B cell (primary cell): ENCODE measurements around the gene SSUH2. TPM values are rescaled to one million over a fixed set of nuclear protein-coding genes. Genes with fewer than 3 reads are reported as not detected.

Experiments used
- ATAC-seq: fragments of 200-7000 bp; cut with Tn5 transposase; one replicate; pipeline ENCODE4 v1.10.0; 2021; ENCODE audit warnings: low read depth, mild to moderate bottlenecking, moderate number of reproducible peaks, moderate library complexity
- CTCF ChIA-PET: fragments of 350-600 bp; sonication (Branson Sonifier 250); formaldehyde crosslinking; loops from one replicate; lab custom pipeline; 2021; ENCODE audit warnings: antibody characterized with exemption, inconsistent platforms; lab: Charles Lee
- POLR2A ChIA-PET: fragments of 350-600 bp; sonication (Branson Sonifier 250); formaldehyde crosslinking; loops from one replicate; lab custom pipeline; 2021; ENCODE audit warnings: antibody characterized with exemption; lab: Charles Lee
- DNase-seq: peaks from one replicate; pipeline ENCODE4 v3.0.0; 2013
- H2AFZ ChIP-seq: 2 replicates; pipeline ENCODE4 v1.6.1; 2012; ENCODE audit warnings: mild to moderate bottlenecking, low read depth, low read length; ENCODE audit not compliant: insufficient read depth, poor library complexity, severe bottlenecking
- H3K27ac ChIP-seq, 2 donors: 1 replicate in 1 of 2; 2 replicates in 1 of 2; pipeline ENCODE4 v1.5.1; 2012 to 2013; ENCODE audit warnings: low read length in 2 of 2, mild to moderate bottlenecking in 2 of 2, moderate library complexity in 1 of 2
- H3K27me3 ChIP-seq, 4 experiments: fragments of 200-600 bp in 1 of 4; sonication (generic) in 1 of 4; replicated peaks in 1 of 4; 1 replicate in 2 of 4; 2 replicates in 2 of 4; pipeline versions ENCODE4 v1.6.1 to v1.7.0; 2013 to 2016; ENCODE audit warnings: low read length in 3 of 4, mild to moderate bottlenecking in 2 of 4, mixed read lengths in 1 of 4, moderate library complexity in 1 of 4; ENCODE audit not compliant: insufficient read depth in 4 of 4, control insufficient read depth in 3 of 4; ENCODE audit errors: control extremely low read depth in 1 of 4
- H3K36me3 ChIP-seq, 2 experiments: replicated peaks in 1 of 2; 1 replicate in 1 of 2; 2 replicates in 1 of 2; pipeline versions ENCODE4 v1.6.1 to v1.7.1; 2013; ENCODE audit warnings: low read length in 1 of 2; ENCODE audit not compliant: insufficient read depth in 2 of 2, control insufficient read depth in 1 of 2; ENCODE audit errors: control extremely low read depth in 1 of 2, extremely low read depth in 1 of 2
- H3K4me1 ChIP-seq, 2 donors: fragments of 200-600 bp in 1 of 2; sonication (generic) in 1 of 2; 1 replicate in 1 of 2; 2 replicates in 1 of 2; pipeline versions ENCODE4 v1.5.1 to v1.6.1; 2013 to 2017; ENCODE audit warnings: low read length in 2 of 2; ENCODE audit not compliant: control insufficient read depth in 2 of 2, insufficient read depth in 2 of 2
- H3K4me2 ChIP-seq: replicated peaks from 2 replicates; pipeline ENCODE3; 2012; ENCODE audit warnings: mild to moderate bottlenecking, low read depth, low read length; ENCODE audit not compliant: poor library complexity, severe bottlenecking
- H3K4me3 ChIP-seq, 5 experiments: fragments of 200-600 bp in 1 of 5; sonication (generic) in 1 of 5; 1 replicate in 3 of 5; 2 replicates in 2 of 5; pipeline versions ENCODE4 v1.5.1 to v1.7.0; 2011 to 2016; ENCODE audit warnings: low read length in 4 of 5, mild to moderate bottlenecking in 4 of 5, low read depth in 2 of 5, control low read depth in 1 of 5, moderate library complexity in 1 of 5; ENCODE audit not compliant: insufficient read depth in 1 of 5; ENCODE audit errors: control extremely low read depth in 1 of 5, extremely low read depth in 1 of 5
- H3K79me2 ChIP-seq: fragments of 200-600 bp; sonication (generic); one replicate; pipeline ENCODE4 v1.6.0; 2016; ENCODE audit warnings: low read length; ENCODE audit not compliant: control insufficient read depth, insufficient read depth
- H3K9ac ChIP-seq: fragments of 200-600 bp; sonication (generic); 2 replicates; pipeline ENCODE4 v1.6.1; 2017; ENCODE audit warnings: mild to moderate bottlenecking, low read length, moderate library complexity
- H3K9me3 ChIP-seq, 3 donors: one replicate each; pipeline versions ENCODE4 v1.6.1 to v1.7.1; 2013; ENCODE audit warnings: low read length in 2 of 3; ENCODE audit not compliant: control insufficient read depth in 2 of 3, insufficient read depth in 1 of 3; ENCODE audit errors: control extremely low read depth in 1 of 3
- H4K20me1 ChIP-seq: 2 replicates; pipeline ENCODE4 v1.6.0; 2012; ENCODE audit warnings: mild to moderate bottlenecking, low read length; ENCODE audit not compliant: insufficient read depth, control insufficient read depth, poor library complexity, severe bottlenecking
- H3K27ac Mint-ChIP-seq: one replicate; pipeline ENCODE4 v1.8.0; 2021; ENCODE audit warnings: mixed read lengths
- H3K27me3 Mint-ChIP-seq: one replicate; pipeline ENCODE4 v1.8.0; 2021; ENCODE audit warnings: mixed read lengths
- H3K4me1 Mint-ChIP-seq: one replicate; pipeline ENCODE4 v1.8.0; 2021; ENCODE audit warnings: mixed read lengths
- H3K4me3 Mint-ChIP-seq: one replicate; pipeline ENCODE4 v1.8.0; 2021; ENCODE audit warnings: mixed read lengths
- H3K9me3 Mint-ChIP-seq: one replicate; pipeline ENCODE4 v1.8.0; 2022; ENCODE audit warnings: mixed read lengths; ENCODE audit not compliant: insufficient read depth
- EZH2 ChIP-seq: IDR thresholded peaks from 2 replicates; pipeline ENCODE4 v1.6.1; 2012; ENCODE audit warnings: borderline replicate concordance, low read depth, mild to moderate bottlenecking, moderate library complexity, low read length; ENCODE audit not compliant: insufficient read depth, poor library complexity, severe bottlenecking
- WGBS: methylation state at CpG from one replicate; pipeline ENCODE4 v1.1.5; 2013; ENCODE audit warnings: missing lambda C conversion rate; ENCODE audit not compliant: insufficient coverage; 5-methylcytosine and 5-hydroxymethylcytosine counted together
- intact Hi-C: fragments of 100-400 bp; cut with micrococcal nuclease; formaldehyde crosslinking; loops from one replicate; pipeline ENCODE4 v1.10.0; 2022
- polyA plus RNA-seq: library from polyadenylated mRNA; depleted of rRNA; stranded (reverse); fragments of >200 nt; gene quantifications from 2 replicates; pipeline ENCODE4 v1.2.3, GENCODE V29; 2012
- total RNA-seq, 2 donors: library from RNA; stranded (reverse); fragments of 120-200 nt in 1 of 2; gene quantifications; 1 replicate in 1 of 2; 2 replicates in 1 of 2; pipeline versions ENCODE4 v1.2.3 to v1.2.4, GENCODE V29; 2013 to 2022
- TF ChIP-seq, protein P1 (sequence below): fragments of 200-600 bp; IDR thresholded peaks from one replicate; pipeline ENCODE4 v1.8.0; 2022; ENCODE audit warnings: antibody characterized with exemption, mild to moderate bottlenecking

The SSUH2 gene
- total and polyA plus RNA-seq, 2 donors (not counting 1 experiment from before 2014, with no cell fraction given) = not detected

DNA sequence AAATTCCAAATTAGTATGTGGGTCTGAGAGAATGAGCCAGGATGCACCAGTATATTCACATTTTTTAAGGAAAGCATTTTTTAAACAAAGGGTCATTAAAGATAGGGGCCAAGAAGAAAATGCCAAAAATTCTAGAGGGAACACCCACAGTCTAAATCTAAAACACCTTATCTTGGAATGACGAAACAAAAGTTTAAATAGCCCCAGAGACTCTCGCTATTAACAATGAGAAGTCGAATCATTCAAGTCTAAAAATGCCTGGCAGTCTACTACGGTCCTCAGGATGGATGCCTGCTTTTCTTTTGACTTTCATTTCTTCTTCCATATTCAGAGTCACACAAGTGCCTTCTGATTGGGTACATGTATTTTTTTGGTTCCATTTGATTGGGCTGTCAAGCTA is 66.3 kb downstream of the SSUH2 start:
- Histone ChIP-seq H3K4me1 (no peaks in the 10 kb centered on the region), H3K9ac (no peak overlapping the region), H3K27me3 (no peaks in the 10 kb centered on the region), H3K79me2 (no peaks in the 10 kb centered on the region), H3K36me3 (no peaks in the 10 kb centered on the region), H3K4me3 (no peak overlapping the region), H2AFZ (no peak overlapping the region), H3K9me3 (no peaks in the 10 kb centered on the region), H3K27ac (no peak overlapping the region), H3K4me2 (no peak overlapping the region), H4K20me1 (no peaks in the 10 kb centered on the region)
- POLR2A ChIA-PET = no interaction called here
- no peak for DNase-seq
- TF ChIP-seq, protein P1, sequence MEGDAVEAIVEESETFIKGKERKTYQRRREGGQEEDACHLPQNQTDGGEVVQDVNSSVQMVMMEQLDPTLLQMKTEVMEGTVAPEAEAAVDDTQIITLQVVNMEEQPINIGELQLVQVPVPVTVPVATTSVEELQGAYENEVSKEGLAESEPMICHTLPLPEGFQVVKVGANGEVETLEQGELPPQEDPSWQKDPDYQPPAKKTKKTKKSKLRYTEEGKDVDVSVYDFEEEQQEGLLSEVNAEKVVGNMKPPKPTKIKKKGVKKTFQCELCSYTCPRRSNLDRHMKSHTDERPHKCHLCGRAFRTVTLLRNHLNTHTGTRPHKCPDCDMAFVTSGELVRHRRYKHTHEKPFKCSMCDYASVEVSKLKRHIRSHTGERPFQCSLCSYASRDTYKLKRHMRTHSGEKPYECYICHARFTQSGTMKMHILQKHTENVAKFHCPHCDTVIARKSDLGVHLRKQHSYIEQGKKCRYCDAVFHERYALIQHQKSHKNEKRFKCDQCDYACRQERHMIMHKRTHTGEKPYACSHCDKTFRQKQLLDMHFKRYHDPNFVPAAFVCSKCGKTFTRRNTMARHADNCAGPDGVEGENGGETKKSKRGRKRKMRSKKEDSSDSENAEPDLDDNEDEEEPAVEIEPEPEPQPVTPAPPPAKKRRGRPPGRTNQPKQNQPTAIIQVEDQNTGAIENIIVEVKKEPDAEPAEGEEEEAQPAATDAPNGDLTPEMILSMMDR = no peak
- no peak for TF ChIP-seq EZH2
- no peak for ATAC-seq
- CTCF ChIA-PET = no interaction called here
- Mint-ChIP-seq H3K4me3 (no peak overlapping the region), H3K27me3 (no peaks in the 10 kb centered on the region), H3K4me1 (peaks cover 3% of the 10 kb centered on the region), H3K9me3 (no peaks in the 10 kb centered on the region), H3K27ac (no peak overlapping the region)
- WGBS = 89% methylated on average over 3 of the region's 4 CpGs
- intact Hi-C loops = no loop called here

DNA sequence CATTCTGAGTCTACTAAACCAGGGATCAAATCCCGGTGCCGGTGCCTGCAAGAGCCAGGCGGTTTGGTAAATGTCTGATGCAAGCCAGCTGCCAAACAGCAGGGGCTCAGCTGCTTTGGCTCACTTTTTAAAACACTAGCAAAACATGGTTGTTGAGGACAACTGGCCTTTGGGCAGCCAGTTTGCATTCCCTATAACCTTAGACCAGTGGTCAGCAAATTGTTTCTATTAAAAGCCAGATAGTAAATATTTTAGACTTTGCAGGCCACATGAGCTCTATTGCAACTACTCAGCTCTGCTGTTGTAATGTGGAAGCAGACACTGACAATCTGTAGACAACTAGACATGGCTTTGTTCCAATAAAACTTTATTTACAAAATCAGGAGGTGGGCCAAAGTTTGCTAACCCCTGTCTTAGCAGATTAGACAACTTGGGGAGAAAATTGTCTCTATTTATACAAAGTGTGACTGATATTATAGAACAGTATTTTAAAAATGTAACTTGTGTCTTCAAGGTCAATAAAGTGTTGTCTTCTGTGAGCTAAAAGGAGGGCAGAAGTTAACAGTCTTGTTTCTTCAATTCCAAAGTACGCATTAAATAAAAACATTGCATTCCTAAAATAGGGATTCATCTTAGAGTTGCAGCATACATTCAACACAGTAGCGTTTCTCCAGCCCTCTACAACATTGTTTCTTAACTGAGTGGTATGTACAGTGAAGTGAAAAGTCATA is 67.6 kb downstream of the SSUH2 start:
- H4K20me1 ChIP-seq = no peaks in the 10 kb centered on the region
- H3K27me3 ChIP-seq = no peaks in the 10 kb centered on the region
- no peak for TF ChIP-seq EZH2
- TF ChIP-seq, protein P1 = no peak
- ATAC-seq (no peak), DNase-seq (no peak)
- no peaks in the 10 kb centered on the region for H3K9me3 Mint-ChIP-seq
- WGBS = 92% methylated on average over 2 of the region's 5 CpGs
- no peak overlapping the region for H3K27ac Mint-ChIP-seq
- H3K27ac ChIP-seq = no peak overlapping the region
- no peak overlapping the region for H3K9ac ChIP-seq
- no peaks in the 10 kb centered on the region for H3K4me1 ChIP-seq
- intact Hi-C loops = no loop called here
- H3K4me3 ChIP-seq = no peak overlapping the region
- H3K79me2 ChIP-seq = no peaks in the 10 kb centered on the region
- ChIA-PET CTCF (interaction anchor here (0.7 to 0.8 kb wide), 2 partner anchors 21 to 33 kb away, joined by 3 read pairs; no protein-coding TSS in a partner anchor), POLR2A (no interaction called here)
- H3K4me1 Mint-ChIP-seq = peaks cover 3% of the 10 kb centered on the region
- H3K4me3 Mint-ChIP-seq = no peak overlapping the region
- H2AFZ ChIP-seq = no peak overlapping the region
- no peaks in the 10 kb centered on the region for H3K9me3 ChIP-seq
- no peaks in the 10 kb centered on the region for H3K36me3 ChIP-seq
- no peak overlapping the region for H3K4me2 ChIP-seq
- no peaks in the 10 kb centered on the region for H3K27me3 Mint-ChIP-seq
